ENCODE results near the gene WDR49. TPM values are rescaled to one million over a fixed set of nuclear protein-coding genes. Genes with fewer than 3 reads are reported as not detected.

The WDR49 gene
- total RNA-seq, 1 donor, result under 0.01 TPM

DNA sequence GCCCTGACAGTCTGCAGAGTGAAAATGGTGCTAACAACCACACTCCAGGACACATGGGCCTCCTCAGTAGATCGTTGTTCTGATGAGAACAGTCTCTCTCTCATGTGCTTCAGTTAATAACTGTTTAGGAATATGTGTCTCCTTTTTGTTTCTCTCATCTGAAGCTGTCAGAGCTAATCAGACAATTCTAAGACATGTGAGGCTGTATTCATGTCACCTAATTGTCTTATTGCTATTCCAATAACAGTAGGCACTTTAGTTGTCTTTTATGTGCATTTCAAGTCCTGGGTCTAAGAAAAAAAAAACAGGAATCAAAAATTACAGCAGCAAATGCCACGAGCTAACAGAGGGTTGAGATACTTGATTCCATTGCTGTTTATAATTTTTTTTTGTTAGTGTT is 89.1 kb downstream of the WDR49 start:
- TF ChIP-seq, protein P1, sequence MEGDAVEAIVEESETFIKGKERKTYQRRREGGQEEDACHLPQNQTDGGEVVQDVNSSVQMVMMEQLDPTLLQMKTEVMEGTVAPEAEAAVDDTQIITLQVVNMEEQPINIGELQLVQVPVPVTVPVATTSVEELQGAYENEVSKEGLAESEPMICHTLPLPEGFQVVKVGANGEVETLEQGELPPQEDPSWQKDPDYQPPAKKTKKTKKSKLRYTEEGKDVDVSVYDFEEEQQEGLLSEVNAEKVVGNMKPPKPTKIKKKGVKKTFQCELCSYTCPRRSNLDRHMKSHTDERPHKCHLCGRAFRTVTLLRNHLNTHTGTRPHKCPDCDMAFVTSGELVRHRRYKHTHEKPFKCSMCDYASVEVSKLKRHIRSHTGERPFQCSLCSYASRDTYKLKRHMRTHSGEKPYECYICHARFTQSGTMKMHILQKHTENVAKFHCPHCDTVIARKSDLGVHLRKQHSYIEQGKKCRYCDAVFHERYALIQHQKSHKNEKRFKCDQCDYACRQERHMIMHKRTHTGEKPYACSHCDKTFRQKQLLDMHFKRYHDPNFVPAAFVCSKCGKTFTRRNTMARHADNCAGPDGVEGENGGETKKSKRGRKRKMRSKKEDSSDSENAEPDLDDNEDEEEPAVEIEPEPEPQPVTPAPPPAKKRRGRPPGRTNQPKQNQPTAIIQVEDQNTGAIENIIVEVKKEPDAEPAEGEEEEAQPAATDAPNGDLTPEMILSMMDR (IDR thresholded peaks at IDR 0.05; ENCODE audit: insufficient read depth, low read depth, low read length), result no peak
- no peak overlapping the region for H3K4me3 ChIP-seq (ENCODE audit: low read depth, low read length)
- no peak for DNase-seq (ENCODE audit: low read depth)

DNA sequence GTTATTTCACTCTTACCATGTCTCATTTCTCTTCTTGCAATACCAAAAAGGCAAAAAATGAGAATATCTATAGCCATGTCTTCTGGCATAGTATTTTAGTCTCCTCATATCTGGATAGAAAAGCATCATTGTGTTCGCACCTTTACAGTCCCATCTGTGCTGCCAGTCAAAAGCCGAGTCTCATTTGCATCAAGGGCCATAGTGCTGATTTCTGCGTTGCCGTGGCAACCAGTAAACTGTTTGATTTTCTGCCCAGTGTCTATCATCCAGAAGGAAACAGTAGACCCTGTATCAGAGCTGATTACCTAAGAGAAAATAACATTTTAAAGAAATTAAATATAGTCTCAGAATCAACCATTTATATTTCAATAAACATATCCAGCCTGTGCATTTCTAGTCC is 93.8 kb downstream of the WDR49 start:
- TF ChIP-seq, protein P1 (IDR thresholded peaks at IDR 0.05; ENCODE audit: insufficient read depth, low read depth, low read length), result no peak
- no peak for DNase-seq (ENCODE audit: low read depth)
- no peak overlapping the region for H3K4me3 ChIP-seq (ENCODE audit: low read depth, low read length)

DNA sequence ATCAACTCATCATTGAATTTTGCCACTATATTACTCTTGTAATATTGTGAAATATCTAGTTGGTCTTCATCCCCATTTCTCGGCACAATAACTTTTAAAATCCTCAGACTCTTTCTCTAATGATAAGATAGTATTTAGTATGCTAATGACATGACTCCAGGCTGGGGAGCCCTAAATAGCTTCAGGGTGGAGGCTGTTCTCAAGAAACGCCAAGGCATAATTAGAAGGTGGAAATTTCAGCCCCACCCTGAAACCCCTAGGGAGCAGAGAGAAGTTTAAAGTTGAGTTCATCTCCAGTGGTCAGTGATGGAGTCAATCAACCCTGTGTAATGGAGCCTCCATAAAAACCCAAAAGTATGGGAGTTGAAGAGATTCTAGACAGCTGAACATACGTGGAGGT is 98.8 kb downstream of the WDR49 start:
- no peak overlapping the region for H3K4me3 ChIP-seq (ENCODE audit: low read depth, low read length)
- TF ChIP-seq, protein P1 (IDR thresholded peaks at IDR 0.05; ENCODE audit: insufficient read depth, low read depth, low read length), result no peak
- no peak for DNase-seq (ENCODE audit: low read depth)

DNA sequence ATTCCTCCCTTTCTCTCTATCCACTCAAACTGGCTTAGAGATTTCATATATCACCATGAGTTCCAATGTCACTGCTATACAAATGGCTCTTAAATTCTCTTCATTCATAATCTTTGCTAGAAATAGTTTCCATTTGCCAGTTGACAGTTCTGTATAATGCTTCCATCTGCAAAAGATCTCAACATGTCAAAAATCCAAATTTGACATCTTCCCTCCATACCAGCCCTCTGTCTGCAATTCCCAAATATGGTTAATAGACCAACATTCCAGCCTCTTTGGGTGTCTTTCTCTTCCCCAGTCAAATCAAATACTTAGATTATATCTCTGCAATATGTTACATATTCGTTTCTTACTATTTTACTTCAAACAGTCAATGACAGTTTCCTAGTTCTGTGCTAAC is 115.7 kb downstream of the WDR49 start:
- no peak for DNase-seq (ENCODE audit: low read depth)
- no peak overlapping the region for H3K4me3 ChIP-seq (ENCODE audit: low read depth, low read length)
- TF ChIP-seq, protein P1 (IDR thresholded peaks at IDR 0.05; ENCODE audit: insufficient read depth, low read depth, low read length), result no peak

DNA sequence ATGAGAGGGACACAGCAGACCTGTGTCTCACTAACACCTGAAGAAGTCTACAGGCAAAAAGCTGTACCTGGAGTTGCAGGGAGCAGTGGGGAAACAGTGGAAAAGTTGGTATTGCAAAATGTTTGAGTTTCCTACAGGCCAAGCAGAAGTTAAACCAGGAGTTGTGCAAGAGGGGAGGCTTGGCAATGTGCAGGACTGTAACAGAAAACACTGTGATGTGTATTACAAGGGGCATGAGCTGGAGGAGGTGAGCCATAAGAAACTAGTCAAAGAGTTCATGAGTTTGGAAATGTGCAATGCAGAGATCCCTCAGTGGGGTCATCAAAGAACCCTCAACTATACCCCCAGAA is 132.8 kb downstream of the WDR49 start:
- TF ChIP-seq, protein P1 (IDR thresholded peaks at IDR 0.05; ENCODE audit: insufficient read depth, low read depth, low read length), result no peak
- DNase-seq (ENCODE audit: low read depth), result no peak
- no peak overlapping the region for H3K4me3 ChIP-seq (ENCODE audit: low read depth, low read length)

DNA sequence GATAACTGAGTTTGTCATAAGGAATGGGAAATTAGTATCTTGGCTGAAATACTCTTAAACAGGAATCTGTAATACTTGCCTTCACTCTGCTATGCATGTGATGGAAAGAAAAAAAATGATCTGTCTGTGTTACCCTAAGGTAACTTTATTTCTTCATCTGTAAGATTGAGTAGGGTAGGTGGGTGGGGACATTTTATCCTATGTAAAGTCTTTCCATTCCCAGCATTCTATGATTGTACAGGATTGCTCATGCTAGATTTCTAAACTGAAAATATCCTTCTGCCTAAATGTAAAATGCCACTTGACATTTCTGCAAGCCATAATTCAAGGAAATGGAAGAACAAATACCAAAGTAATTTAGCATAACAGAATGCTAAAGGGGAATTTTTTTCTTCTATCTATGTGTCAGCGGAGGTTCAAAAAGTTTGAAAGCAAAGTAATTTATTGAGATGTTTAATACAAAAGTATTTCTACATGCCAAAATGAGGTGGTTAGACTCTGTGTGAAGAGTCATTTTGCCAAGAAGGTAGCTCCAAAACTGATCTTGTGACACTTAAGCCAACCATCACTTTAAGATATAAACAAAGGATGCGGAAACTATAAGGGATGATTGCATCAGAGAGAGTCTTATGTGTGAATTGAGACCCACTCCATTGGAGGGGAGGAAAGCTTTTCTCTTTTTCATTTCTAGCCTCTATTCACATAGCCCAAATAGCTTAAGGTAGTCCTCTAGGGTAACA is 133.3 kb downstream of the WDR49 start:
- H3K4me3 ChIP-seq (ENCODE audit: low read depth, low read length), result no peak overlapping the region
- TF ChIP-seq, protein P1 (IDR thresholded peaks at IDR 0.05; ENCODE audit: insufficient read depth, low read depth, low read length), result no peak
- DNase-seq (ENCODE audit: low read depth), result no peak

DNA sequence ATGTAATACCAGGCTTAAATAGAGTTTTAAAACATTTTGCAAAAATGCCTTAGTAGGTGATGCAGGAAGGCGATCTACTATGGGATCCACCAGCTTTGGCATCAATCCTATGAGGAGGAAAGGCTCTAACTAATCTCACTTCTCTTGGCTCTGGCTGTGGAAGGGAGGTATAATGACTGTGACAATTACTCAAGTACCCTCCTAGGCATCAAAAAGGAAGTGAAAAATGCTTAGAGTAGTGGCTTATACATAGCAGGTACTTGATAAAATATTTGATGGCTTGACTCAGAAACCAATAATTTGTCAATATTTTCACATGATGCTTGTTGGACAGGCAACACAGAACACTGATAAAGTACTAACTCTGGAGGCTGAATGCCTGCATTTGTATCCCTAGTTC is 145.8 kb downstream of the WDR49 start:
- DNase-seq (ENCODE audit: low read depth), result no peak
- TF ChIP-seq, protein P1 (IDR thresholded peaks at IDR 0.05; ENCODE audit: insufficient read depth, low read depth, low read length), result no peak
- no peak overlapping the region for H3K4me3 ChIP-seq (ENCODE audit: low read depth, low read length)

Measured in fibroblast of villous mesenchyme (primary cell).